HEK293 (cell line): Measurements from ENCODE around the gene GLRX2.

Source experiments
- GLI4 ChIP-seq: fragments of 450-650 bp; formaldehyde crosslinking; IDR thresholded peaks from 2 replicates; pipeline ENCODE4 v1.5.1; 2016; ENCODE audit warnings: missing biosample characterization, missing genetic modification characterization
- KLF10 ChIP-seq: fragments of 450-650 bp; IDR thresholded peaks from 2 replicates; pipeline ENCODE4 v1.5.1; 2018; ENCODE audit warnings: missing biosample characterization, mild to moderate bottlenecking, missing genetic modification characterization
- KLF16 ChIP-seq: fragments of 450-650 bp; formaldehyde crosslinking; IDR thresholded peaks from 2 replicates; pipeline ENCODE4 v1.5.1; 2017; ENCODE audit warnings: missing biosample characterization, missing genetic modification characterization
- KLF7 ChIP-seq: fragments of 450-650 bp; formaldehyde crosslinking; IDR thresholded peaks from 2 replicates; pipeline ENCODE4 v1.5.1; 2016; ENCODE audit warnings: missing biosample characterization, missing genetic modification characterization, borderline replicate concordance
- MYNN ChIP-seq: fragments of 450-650 bp; formaldehyde crosslinking; IDR thresholded peaks from 2 replicates; pipeline ENCODE4 v1.5.1; 2016; ENCODE audit warnings: missing biosample characterization, missing genetic modification characterization, borderline replicate concordance
- OVOL3 ChIP-seq: fragments of 450-650 bp; formaldehyde crosslinking; IDR thresholded peaks from 2 replicates; pipeline ENCODE4 v1.5.1; 2016; ENCODE audit warnings: missing biosample characterization, missing genetic modification characterization
- PRDM1 ChIP-seq: fragments of 450-650 bp; formaldehyde crosslinking; IDR thresholded peaks from 2 replicates; pipeline ENCODE4; 2016; ENCODE audit warnings: missing biosample characterization, missing genetic modification characterization
- TCF7L2 ChIP-seq: IDR thresholded peaks from 2 replicates; pipeline ENCODE4 v1.6.1; 2011; ENCODE audit warnings: low read depth, mild to moderate bottlenecking, inconsistent platforms, low read length, moderate library complexity, borderline replicate concordance
- ZEB2 ChIP-seq: fragments of 450-650 bp; formaldehyde crosslinking; IDR thresholded peaks from 2 replicates; pipeline ENCODE4 v1.5.1; 2016; ENCODE audit warnings: missing biosample characterization, missing genetic modification characterization
- ZFHX2 ChIP-seq: fragments of 450-650 bp; formaldehyde crosslinking; conservative IDR thresholded peaks from 2 replicates; pipeline ENCODE4 v1.5.1; 2016; ENCODE audit warnings: missing biosample characterization, missing genetic modification characterization
- ZNF138 ChIP-seq: fragments of 450-650 bp; formaldehyde crosslinking; IDR thresholded peaks from 2 replicates; pipeline ENCODE4 v1.5.1; 2016; ENCODE audit warnings: missing biosample characterization, missing genetic modification characterization, borderline replicate concordance
- ZNF16 ChIP-seq: fragments of 450-650 bp; formaldehyde crosslinking; IDR thresholded peaks from 2 replicates; pipeline ENCODE4 v1.5.1; 2016; ENCODE audit warnings: low read depth, missing biosample characterization, missing genetic modification characterization
- ZNF202 ChIP-seq: fragments of 450-650 bp; formaldehyde crosslinking; IDR thresholded peaks from 2 replicates; pipeline ENCODE4 v1.5.1; 2016; ENCODE audit warnings: missing biosample characterization, missing genetic modification characterization, borderline replicate concordance
- ZNF214 ChIP-seq: fragments of 450-650 bp; formaldehyde crosslinking; IDR thresholded peaks from 2 replicates; pipeline ENCODE4 v1.5.1; 2017; ENCODE audit warnings: missing biosample characterization, mild to moderate bottlenecking, missing genetic modification characterization, borderline replicate concordance
- ZNF239 ChIP-seq: fragments of 450-650 bp; formaldehyde crosslinking; IDR thresholded peaks from 2 replicates; pipeline ENCODE4 v1.5.1; 2016; ENCODE audit warnings: missing biosample characterization, missing genetic modification characterization
- ZNF350 ChIP-seq: fragments of 450-650 bp; formaldehyde crosslinking; IDR thresholded peaks from 2 replicates; pipeline ENCODE4 v1.5.0; 2017; ENCODE audit warnings: missing biosample characterization, mild to moderate bottlenecking, missing genetic modification characterization
- ZNF37A ChIP-seq: fragments of 450-650 bp; IDR thresholded peaks from 2 replicates; pipeline ENCODE4 v1.5.1; 2018; ENCODE audit warnings: missing biosample characterization, missing genetic modification characterization
- ZNF391 ChIP-seq: fragments of 450-650 bp; formaldehyde crosslinking; IDR thresholded peaks from 2 replicates; pipeline ENCODE4 v1.5.1; 2016; ENCODE audit warnings: low read depth, missing biosample characterization, missing genetic modification characterization, borderline replicate concordance
- ZNF433 ChIP-seq: fragments of 450-650 bp; formaldehyde crosslinking; IDR thresholded peaks from 2 replicates; pipeline ENCODE4 v1.5.1; 2016; ENCODE audit warnings: missing biosample characterization, missing genetic modification characterization, low read depth
- ZNF48 ChIP-seq: fragments of 450-650 bp; formaldehyde crosslinking; IDR thresholded peaks from 2 replicates; pipeline ENCODE4 v1.5.1; 2016; ENCODE audit warnings: missing biosample characterization, missing genetic modification characterization
- ZNF555 ChIP-seq: fragments of 450-650 bp; formaldehyde crosslinking; conservative IDR thresholded peaks from 2 replicates; pipeline ENCODE4 v1.5.1; 2017; ENCODE audit warnings: missing biosample characterization, mild to moderate bottlenecking, missing genetic modification characterization, inconsistent platforms
- ZNF571 ChIP-seq: fragments of 450-650 bp; formaldehyde crosslinking; IDR thresholded peaks from 2 replicates; pipeline ENCODE4 v1.5.0; 2017; ENCODE audit warnings: missing biosample characterization, missing genetic modification characterization
- ZNF596 ChIP-seq: fragments of 450-650 bp; IDR thresholded peaks from 2 replicates; pipeline ENCODE4 v1.5.0; 2018; ENCODE audit warnings: missing biosample characterization, mild to moderate bottlenecking, missing genetic modification characterization, moderate library complexity
- ZNF600 ChIP-seq: fragments of 450-650 bp; formaldehyde crosslinking; IDR thresholded peaks from 2 replicates; pipeline ENCODE4 v1.5.1; 2016; ENCODE audit warnings: missing biosample characterization, missing genetic modification characterization
- ZNF777 ChIP-seq: fragments of 450-650 bp; formaldehyde crosslinking; IDR thresholded peaks from 2 replicates; pipeline ENCODE4 v1.5.1; 2017; ENCODE audit warnings: missing biosample characterization, missing genetic modification characterization, borderline replicate concordance
- ZSCAN30 ChIP-seq: fragments of 450-650 bp; IDR thresholded peaks from 2 replicates; pipeline ENCODE4 v1.5.1; 2018; ENCODE audit warnings: missing biosample characterization, mild to moderate bottlenecking, missing genetic modification characterization, moderate library complexity
- TF ChIP-seq, protein P1 (sequence below): fragments of 450-650 bp; formaldehyde crosslinking; IDR thresholded peaks from 2 replicates; pipeline ENCODE4 v1.5.1; 2016; ENCODE audit warnings: missing biosample characterization, missing genetic modification characterization, low read depth
- TF ChIP-seq, protein P2 (sequence below): fragments of 450-650 bp; formaldehyde crosslinking; IDR thresholded peaks from 2 replicates; pipeline ENCODE4 v1.5.1; 2017; ENCODE audit warnings: missing biosample characterization, missing genetic modification characterization
- TF ChIP-seq, protein P3 (sequence below): fragments of 450-650 bp; formaldehyde crosslinking; IDR thresholded peaks from 2 replicates; pipeline ENCODE4 v1.5.1; 2016; ENCODE audit warnings: missing biosample characterization, missing genetic modification characterization
- TF ChIP-seq, protein P4 (sequence below): fragments of 450-650 bp; formaldehyde crosslinking; IDR thresholded peaks from 2 replicates; pipeline ENCODE4 v1.5.1; 2017; ENCODE audit warnings: missing biosample characterization, missing genetic modification characterization
- TF ChIP-seq, protein P5 (sequence below): fragments of 450-650 bp; IDR thresholded peaks from 2 replicates; pipeline ENCODE4 v1.5.1; 2018; ENCODE audit warnings: missing biosample characterization, mild to moderate bottlenecking, missing genetic modification characterization
- TF ChIP-seq, protein P6 (sequence below): fragments of 450-650 bp; formaldehyde crosslinking; IDR thresholded peaks from 2 replicates; pipeline ENCODE4 v1.5.1; 2016; ENCODE audit warnings: missing biosample characterization, missing genetic modification characterization

The GLRX2 gene

DNA sequence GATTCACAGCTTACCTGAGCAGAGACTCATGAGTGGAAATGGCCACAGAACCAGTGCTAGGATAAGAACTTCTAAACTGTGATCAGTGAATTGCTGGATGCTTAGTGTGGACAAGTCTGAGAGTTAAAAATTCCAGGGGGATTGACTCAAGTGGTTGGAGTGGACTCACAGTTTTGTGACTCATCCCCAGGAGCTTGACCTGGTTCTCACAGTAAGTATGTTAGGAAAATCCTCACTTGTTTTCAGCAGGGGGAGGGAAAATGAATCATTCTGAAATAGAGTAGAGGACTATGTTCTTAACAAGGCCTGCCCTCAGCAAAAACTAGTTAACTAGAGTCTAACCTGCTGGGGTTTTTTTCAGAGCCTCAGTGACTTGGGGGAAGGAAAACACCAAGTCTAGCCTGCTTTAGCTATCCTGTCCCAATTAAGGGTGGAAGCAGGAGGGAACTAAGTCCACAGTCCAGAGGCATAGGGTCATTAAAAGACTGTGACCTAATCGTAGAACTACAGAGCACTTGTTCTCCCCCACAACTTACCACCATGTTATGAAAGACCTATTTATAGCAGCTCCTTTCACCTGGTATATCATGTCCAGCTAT is 10.5 kb upstream of the GLRX2 start (continued):
- TF ChIP-seq, protein P1, sequence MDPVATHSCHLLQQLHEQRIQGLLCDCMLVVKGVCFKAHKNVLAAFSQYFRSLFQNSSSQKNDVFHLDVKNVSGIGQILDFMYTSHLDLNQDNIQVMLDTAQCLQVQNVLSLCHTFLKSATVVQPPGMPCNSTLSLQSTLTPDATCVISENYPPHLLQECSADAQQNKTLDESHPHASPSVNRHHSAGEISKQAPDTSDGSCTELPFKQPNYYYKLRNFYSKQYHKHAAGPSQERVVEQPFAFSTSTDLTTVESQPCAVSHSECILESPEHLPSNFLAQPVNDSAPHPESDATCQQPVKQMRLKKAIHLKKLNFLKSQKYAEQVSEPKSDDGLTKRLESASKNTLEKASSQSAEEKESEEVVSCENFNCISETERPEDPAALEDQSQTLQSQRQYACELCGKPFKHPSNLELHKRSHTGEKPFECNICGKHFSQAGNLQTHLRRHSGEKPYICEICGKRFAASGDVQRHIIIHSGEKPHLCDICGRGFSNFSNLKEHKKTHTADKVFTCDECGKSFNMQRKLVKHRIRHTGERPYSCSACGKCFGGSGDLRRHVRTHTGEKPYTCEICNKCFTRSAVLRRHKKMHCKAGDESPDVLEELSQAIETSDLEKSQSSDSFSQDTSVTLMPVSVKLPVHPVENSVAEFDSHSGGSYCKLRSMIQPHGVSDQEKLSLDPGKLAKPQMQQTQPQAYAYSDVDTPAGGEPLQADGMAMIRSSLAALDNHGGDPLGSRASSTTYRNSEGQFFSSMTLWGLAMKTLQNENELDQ (tag by site-specific recombination) = no peak
- TF ChIP-seq, protein P2, sequence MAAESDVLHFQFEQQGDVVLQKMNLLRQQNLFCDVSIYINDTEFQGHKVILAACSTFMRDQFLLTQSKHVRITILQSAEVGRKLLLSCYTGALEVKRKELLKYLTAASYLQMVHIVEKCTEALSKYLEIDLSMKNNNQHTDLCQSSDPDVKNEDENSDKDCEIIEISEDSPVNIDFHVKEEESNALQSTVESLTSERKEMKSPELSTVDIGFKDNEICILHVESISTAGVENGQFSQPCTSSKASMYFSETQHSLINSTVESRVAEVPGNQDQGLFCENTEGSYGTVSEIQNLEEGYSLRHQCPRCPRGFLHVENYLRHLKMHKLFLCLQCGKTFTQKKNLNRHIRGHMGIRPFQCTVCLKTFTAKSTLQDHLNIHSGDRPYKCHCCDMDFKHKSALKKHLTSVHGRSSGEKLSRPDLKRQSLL = no peak
- TF ChIP-seq KLF16 (tag by site-specific recombination) = no peak
- TF ChIP-seq ZNF571 (tag by site-specific recombination) = no peak
- no peak for TF ChIP-seq ZNF37A (tag by site-specific recombination)
- TF ChIP-seq ZNF555 = no peak
- TF ChIP-seq ZNF596 (tag by site-specific recombination) = no peak
- no peak for TF ChIP-seq ZNF16 (tag by site-specific recombination)
- TF ChIP-seq KLF10 (tag by site-specific recombination) = no peak
- TF ChIP-seq ZNF239 (tag by site-specific recombination) = no peak
- no peak for TF ChIP-seq KLF7 (tag by site-specific recombination)
- TF ChIP-seq MYNN (tag by site-specific recombination) = no peak
- no peak for TF ChIP-seq ZNF391 (tag by site-specific recombination)
- TF ChIP-seq ZNF777 (tag by site-specific recombination) = no peak
- TF ChIP-seq, protein P3, sequence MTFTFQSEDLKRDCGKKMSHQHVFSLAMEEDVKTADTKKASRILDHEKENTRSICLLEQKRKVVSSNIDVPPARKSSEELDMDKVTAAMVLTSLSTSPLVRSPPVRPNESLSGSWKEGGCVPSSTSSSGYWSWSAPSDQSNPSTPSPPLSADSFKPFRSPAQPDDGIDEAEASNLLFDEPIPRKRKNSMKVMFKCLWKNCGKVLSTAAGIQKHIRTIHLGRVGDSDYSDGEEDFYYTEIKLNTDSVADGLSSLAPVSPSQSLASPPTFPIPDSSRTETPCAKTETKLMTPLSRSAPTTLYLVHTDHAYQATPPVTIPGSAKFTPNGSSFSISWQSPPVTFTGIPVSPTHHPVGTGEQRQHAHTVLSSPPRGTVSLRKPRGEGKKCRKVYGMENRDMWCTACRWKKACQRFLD (tag by site-specific recombination) = no peak
- TF ChIP-seq ZSCAN30 (tag by site-specific recombination) = no peak
- no peak for TF ChIP-seq ZNF433 (tag by site-specific recombination)
- TF ChIP-seq ZNF48 (tag by site-specific recombination) = no peak
- no peak for TF ChIP-seq ZNF202 (tag by site-specific recombination)
- TF ChIP-seq, protein P4, sequence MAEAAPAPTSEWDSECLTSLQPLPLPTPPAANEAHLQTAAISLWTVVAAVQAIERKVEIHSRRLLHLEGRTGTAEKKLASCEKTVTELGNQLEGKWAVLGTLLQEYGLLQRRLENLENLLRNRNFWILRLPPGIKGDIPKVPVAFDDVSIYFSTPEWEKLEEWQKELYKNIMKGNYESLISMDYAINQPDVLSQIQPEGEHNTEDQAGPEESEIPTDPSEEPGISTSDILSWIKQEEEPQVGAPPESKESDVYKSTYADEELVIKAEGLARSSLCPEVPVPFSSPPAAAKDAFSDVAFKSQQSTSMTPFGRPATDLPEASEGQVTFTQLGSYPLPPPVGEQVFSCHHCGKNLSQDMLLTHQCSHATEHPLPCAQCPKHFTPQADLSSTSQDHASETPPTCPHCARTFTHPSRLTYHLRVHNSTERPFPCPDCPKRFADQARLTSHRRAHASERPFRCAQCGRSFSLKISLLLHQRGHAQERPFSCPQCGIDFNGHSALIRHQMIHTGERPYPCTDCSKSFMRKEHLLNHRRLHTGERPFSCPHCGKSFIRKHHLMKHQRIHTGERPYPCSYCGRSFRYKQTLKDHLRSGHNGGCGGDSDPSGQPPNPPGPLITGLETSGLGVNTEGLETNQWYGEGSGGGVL (tag by site-specific recombination) = no peak
- TF ChIP-seq, protein P5, sequence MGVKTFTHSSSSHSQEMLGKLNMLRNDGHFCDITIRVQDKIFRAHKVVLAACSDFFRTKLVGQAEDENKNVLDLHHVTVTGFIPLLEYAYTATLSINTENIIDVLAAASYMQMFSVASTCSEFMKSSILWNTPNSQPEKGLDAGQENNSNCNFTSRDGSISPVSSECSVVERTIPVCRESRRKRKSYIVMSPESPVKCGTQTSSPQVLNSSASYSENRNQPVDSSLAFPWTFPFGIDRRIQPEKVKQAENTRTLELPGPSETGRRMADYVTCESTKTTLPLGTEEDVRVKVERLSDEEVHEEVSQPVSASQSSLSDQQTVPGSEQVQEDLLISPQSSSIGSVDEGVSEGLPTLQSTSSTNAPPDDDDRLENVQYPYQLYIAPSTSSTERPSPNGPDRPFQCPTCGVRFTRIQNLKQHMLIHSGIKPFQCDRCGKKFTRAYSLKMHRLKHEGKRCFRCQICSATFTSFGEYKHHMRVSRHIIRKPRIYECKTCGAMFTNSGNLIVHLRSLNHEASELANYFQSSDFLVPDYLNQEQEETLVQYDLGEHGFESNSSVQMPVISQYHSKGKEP (tag by site-specific recombination) = no peak
- no peak for TF ChIP-seq OVOL3 (tag by site-specific recombination)
- TF ChIP-seq ZNF350 (tag by site-specific recombination) = no peak
- no peak for TF ChIP-seq GLI4 (tag by site-specific recombination)
- TF ChIP-seq ZEB2 = peak; percentile 32; the same call in 1 of the 2 replicates
- no peak for TF ChIP-seq ZFHX2
- TF ChIP-seq PRDM1 = peak; percentile 88
- TF ChIP-seq, protein P6, sequence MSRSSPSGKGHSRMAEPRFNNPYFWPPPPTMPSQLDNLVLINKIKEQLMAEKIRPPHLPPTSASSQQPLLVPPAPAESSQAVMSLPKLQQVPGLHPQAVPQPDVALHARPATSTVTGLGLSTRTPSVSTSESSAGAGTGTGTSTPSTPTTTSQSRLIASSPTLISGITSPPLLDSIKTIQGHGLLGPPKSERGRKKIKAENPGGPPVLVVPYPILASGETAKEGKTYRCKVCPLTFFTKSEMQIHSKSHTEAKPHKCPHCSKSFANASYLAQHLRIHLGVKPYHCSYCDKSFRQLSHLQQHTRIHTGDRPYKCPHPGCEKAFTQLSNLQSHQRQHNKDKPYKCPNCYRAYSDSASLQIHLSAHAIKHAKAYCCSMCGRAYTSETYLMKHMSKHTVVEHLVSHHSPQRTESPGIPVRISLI (tag by site-specific recombination) = no peak
- peak; percentile 25; the same call in 1 of the 2 replicates for TF ChIP-seq ZNF600 (tag by site-specific recombination)
- TF ChIP-seq TCF7L2 = no peak
- TF ChIP-seq ZNF138 (tag by site-specific recombination) = no peak
- TF ChIP-seq ZNF214 (tag by site-specific recombination) = no peak
